Activated naive CD4-positive, alpha-beta T cell treated with anti-CD3 and anti-CD28 coated beads, Interleukin-2, amount 50 U/mL, for 24 hours (primary cell): Measurements from ENCODE around the gene PTPRD.

Experiments
- H3K27ac Mint-ChIP-seq: one replicate; pipeline ENCODE4 v1.8.0; 2021; ENCODE audit warnings: mild to moderate bottlenecking, mixed read lengths
- H3K27me3 Mint-ChIP-seq: one replicate; pipeline ENCODE4 v1.8.0; 2021; ENCODE audit warnings: mixed read lengths
- H3K36me3 Mint-ChIP-seq: one replicate; pipeline ENCODE4 v1.8.0; 2021; ENCODE audit warnings: mixed read lengths
- H3K4me1 Mint-ChIP-seq: one replicate; pipeline ENCODE4 v1.8.0; 2021; ENCODE audit warnings: mixed read lengths
- H3K4me3 Mint-ChIP-seq: one replicate; pipeline ENCODE4 v1.8.0; 2021; ENCODE audit warnings: mild to moderate bottlenecking, mixed read lengths
- H3K9me3 Mint-ChIP-seq: one replicate; pipeline ENCODE4 v1.8.0; 2021; ENCODE audit warnings: mixed read lengths

PTPRD gene

GRCh38 chr9:8826281-8826680 is 1786.5 kb downstream of the PTPRD start:
- no peaks in the 10 kb centered on the region for H3K4me1 Mint-ChIP-seq
- no peaks in the 10 kb centered on the region for H3K36me3 Mint-ChIP-seq
- no peaks in the 10 kb centered on the region for H3K9me3 Mint-ChIP-seq
- no peak overlapping the region for H3K4me3 Mint-ChIP-seq
- peaks cover 2% of the 10 kb centered on the region for H3K27me3 Mint-ChIP-seq
- H3K27ac Mint-ChIP-seq: no peak overlapping the region

DNA sequence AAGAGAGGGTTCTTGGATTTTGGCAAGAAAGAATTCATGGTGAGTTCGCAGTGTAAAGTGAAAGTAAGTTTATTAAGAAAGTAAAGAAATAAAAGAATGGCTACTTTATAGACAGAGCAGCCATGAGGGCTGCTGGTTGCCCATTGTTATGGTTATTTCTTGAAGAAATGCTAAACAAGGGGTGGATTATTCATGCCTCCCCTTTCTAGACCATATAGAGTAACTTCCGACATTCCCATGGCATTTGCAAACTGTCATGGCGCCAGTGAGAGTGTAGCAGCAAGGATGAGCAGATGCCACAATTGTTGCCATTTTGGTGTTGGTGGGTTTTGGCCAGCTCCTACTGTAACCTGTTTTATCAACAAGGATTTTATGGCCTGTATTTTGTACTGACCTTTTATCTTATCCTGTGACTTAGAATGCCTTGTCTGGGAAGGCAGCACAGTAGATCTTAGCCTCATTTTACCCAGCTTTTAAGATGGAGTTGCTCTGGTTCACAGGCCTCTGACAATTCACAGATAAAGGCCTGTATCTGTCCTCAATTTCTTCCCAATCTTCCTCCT is 1787.1 kb downstream of the PTPRD start:
- Mint-ChIP-seq H3K4me1 (no peaks in the 10 kb centered on the region), H3K9me3 (no peaks in the 10 kb centered on the region), H3K27ac (no peak overlapping the region), H3K27me3 (no peaks in the 10 kb centered on the region), H3K36me3 (no peaks in the 10 kb centered on the region), H3K4me3 (no peak overlapping the region)

GRCh38 chr9:8823131-8823895 is 1789.5 kb downstream of the PTPRD start:
- Mint-ChIP-seq H3K36me3 (no peaks in the 10 kb centered on the region), H3K9me3 (no peaks in the 10 kb centered on the region), H3K4me1 (no peaks in the 10 kb centered on the region), H3K27ac (no peak overlapping the region), H3K27me3 (no peaks in the 10 kb centered on the region), H3K4me3 (no peak overlapping the region)

GRCh38 chr9:8822667-8823025 is 1790.2 kb downstream of the PTPRD start:
- no peaks in the 10 kb centered on the region for H3K9me3 Mint-ChIP-seq
- no peaks in the 10 kb centered on the region for H3K36me3 Mint-ChIP-seq
- no peaks in the 10 kb centered on the region for H3K4me1 Mint-ChIP-seq
- no peak overlapping the region for H3K4me3 Mint-ChIP-seq
- H3K27ac Mint-ChIP-seq: no peak overlapping the region
- no peaks in the 10 kb centered on the region for H3K27me3 Mint-ChIP-seq

DNA sequence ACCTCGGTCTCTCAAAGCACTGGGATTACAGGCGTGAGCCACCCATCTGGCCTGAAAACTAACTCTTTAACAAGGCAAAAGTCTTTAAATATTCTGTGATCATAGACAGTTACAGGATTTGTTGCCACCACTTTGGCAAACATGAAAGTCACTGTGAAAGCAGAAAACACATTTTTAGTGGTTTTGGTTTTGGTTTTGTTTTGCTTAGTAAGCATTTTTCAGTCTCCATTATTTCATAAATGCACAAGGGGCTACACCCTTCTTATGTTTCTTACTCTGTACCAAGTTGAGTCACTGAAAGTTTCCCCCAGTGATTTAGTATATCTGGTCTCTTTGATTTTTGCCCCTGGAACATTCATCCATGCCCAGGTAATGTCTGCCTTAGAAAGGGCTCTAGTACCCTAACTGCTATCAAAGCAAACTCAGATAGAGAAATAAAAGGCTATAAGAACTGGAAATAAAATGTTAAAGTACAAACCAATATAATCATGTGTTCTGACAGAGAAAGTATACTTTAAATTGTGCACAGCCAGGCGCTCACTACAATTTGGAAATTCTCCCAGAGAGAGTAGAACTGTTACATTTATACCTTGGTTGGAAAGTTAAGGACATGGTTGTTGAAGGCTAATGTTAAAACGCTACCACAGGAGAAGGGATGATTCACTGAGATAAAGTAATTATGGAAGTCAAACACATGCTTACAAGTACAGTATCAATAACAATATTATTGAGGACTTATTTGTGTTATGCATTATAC is 1790.7 kb downstream of the PTPRD start:
- Mint-ChIP-seq H3K4me3 (no peak overlapping the region), H3K27ac (no peak overlapping the region), H3K36me3 (no peaks in the 10 kb centered on the region), H3K27me3 (no peaks in the 10 kb centered on the region), H3K9me3 (no peaks in the 10 kb centered on the region), H3K4me1 (no peaks in the 10 kb centered on the region)

DNA sequence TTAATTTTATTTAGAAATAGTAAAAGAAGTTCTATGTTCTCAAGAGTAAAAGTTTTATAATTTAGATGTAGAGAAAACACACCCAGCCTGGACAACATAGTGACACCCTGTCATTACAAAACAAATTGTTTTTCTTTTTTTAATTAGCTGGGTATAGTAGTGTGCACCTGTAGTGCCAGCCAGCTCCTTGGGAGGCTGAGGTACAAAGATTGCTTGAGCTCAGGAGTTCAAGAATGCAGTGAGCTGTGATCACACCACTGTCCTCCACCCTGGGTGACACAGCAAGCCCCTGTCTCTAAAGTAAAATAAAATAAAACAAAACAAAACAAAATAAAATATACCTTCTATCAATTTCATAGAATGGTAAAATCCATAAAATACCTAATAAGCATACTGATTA is 1795.5 kb downstream of the PTPRD start:
- no peak overlapping the region for H3K4me3 Mint-ChIP-seq
- no peaks in the 10 kb centered on the region for H3K36me3 Mint-ChIP-seq
- no peaks in the 10 kb centered on the region for H3K9me3 Mint-ChIP-seq
- no peaks in the 10 kb centered on the region for H3K27me3 Mint-ChIP-seq
- no peak overlapping the region for H3K27ac Mint-ChIP-seq
- no peaks in the 10 kb centered on the region for H3K4me1 Mint-ChIP-seq

GRCh38 chr9:8816361-8816760 is 1796.4 kb downstream of the PTPRD start:
- Mint-ChIP-seq H3K4me3 (no peak overlapping the region), H3K9me3 (no peaks in the 10 kb centered on the region), H3K4me1 (no peaks in the 10 kb centered on the region), H3K36me3 (no peaks in the 10 kb centered on the region), H3K27ac (no peak overlapping the region), H3K27me3 (no peaks in the 10 kb centered on the region)

- no peaks in the 10 kb centered on the region for H3K9me3 Mint-ChIP-seq
- H3K27ac Mint-ChIP-seq: no peak overlapping the region
- no peaks in the 10 kb centered on the region for H3K27me3 Mint-ChIP-seq
- H3K4me3 Mint-ChIP-seq: no peak overlapping the region
- H3K4me1 Mint-ChIP-seq: no peaks in the 10 kb centered on the region
- no peaks in the 10 kb centered on the region for H3K36me3 Mint-ChIP-seq
These were observed 1796.9 kb downstream of the PTPRD start for GRCh38 chr9:8815931-8816330.

DNA sequence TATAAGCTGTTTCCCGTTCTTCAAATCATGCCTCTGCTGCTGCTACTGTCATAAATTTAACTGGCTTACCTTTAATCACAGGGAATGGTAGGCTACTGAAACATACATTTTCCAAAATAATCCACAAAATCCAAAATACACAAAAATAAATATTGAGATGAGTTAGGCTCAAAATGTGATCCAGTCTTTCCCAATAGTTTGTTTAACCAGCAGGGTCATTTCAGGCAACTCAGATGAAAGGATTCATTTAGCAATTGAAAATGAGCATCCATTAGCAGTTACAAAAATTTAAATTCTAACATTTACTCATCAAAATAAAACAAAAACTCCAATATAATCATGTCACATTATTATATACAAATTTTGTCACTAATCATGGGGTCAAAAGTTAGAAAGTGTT is 1797.6 kb downstream of the PTPRD start:
- Mint-ChIP-seq H3K27me3 (no peaks in the 10 kb centered on the region), H3K9me3 (no peaks in the 10 kb centered on the region), H3K4me1 (no peaks in the 10 kb centered on the region), H3K4me3 (no peak overlapping the region), H3K36me3 (no peaks in the 10 kb centered on the region), H3K27ac (no peak overlapping the region)

GRCh38 chr9:8812888-8813287 is 1799.9 kb downstream of the PTPRD start:
- H3K9me3 Mint-ChIP-seq: no peaks in the 10 kb centered on the region
- H3K4me1 Mint-ChIP-seq: no peaks in the 10 kb centered on the region
- no peak overlapping the region for H3K4me3 Mint-ChIP-seq
- H3K27me3 Mint-ChIP-seq: no peaks in the 10 kb centered on the region
- H3K36me3 Mint-ChIP-seq: no peaks in the 10 kb centered on the region
- no peak overlapping the region for H3K27ac Mint-ChIP-seq

DNA sequence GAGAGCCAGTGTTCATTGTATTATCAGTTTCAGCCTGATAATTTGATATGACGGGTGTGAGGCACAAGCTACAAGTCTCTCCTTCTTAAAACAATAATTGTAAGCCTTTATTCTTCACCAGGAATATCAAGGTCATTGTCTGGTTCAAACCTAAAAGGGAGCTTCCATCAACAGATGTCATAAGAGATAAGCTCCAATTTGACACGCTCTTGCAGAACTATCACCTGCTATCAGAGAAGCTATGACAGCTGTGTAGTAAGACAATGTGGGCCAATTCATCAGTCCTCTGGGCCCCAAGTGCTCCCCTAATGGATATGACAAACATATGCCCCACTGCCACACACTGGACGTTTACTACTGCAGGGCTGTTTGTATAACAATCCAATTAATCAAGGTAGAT is 1803.1 kb downstream of the PTPRD start:
- no peak overlapping the region for H3K27ac Mint-ChIP-seq
- H3K4me1 Mint-ChIP-seq: no peaks in the 10 kb centered on the region
- H3K4me3 Mint-ChIP-seq: no peak overlapping the region
- H3K27me3 Mint-ChIP-seq: no peaks in the 10 kb centered on the region
- H3K36me3 Mint-ChIP-seq: no peaks in the 10 kb centered on the region
- H3K9me3 Mint-ChIP-seq: no peaks in the 10 kb centered on the region

DNA sequence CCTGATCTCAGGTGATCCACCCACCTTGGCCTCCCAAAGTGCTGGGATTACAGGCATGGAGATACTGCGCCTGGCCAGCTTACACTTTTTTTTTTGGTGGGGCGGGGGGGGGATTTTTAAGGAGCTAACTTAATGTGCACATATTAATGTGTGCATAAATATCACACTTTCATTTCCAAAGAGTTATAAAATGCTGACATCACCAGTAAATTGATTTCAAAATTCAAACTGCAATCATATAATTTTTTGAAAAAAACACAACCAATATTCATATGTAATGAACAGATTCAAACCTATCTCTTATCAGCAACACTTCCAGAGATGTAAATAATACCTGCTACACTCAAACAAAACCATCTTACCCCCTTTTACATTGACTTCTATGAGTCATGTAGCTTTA is 1806.7 kb downstream of the PTPRD start:
- Mint-ChIP-seq H3K27ac (no peak overlapping the region), H3K36me3 (no peaks in the 10 kb centered on the region), H3K27me3 (no peaks in the 10 kb centered on the region), H3K9me3 (no peaks in the 10 kb centered on the region), H3K4me1 (no peaks in the 10 kb centered on the region), H3K4me3 (no peak overlapping the region)

DNA sequence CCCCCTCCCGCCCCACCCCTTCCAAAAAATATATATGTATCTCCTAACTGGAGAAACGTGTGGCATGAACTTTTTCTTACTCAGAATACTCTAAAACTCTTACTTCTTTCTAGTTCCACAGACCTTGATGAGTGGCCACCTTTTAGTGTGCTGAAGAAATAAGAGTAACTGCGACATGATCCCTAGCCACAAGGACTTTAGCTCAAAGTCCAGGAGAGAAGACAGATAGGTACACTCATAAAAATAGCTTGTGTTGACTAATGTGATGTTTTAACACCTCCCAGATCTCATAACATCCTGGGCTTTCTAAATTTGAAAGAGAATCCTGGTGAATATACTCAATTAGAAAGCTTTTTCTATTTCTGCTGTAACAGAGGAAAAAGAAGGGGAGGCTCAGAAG is 1808.2 kb downstream of the PTPRD start:
- no peak overlapping the region for H3K27ac Mint-ChIP-seq
- no peaks in the 10 kb centered on the region for H3K27me3 Mint-ChIP-seq
- H3K36me3 Mint-ChIP-seq: no peaks in the 10 kb centered on the region
- H3K4me3 Mint-ChIP-seq: no peak overlapping the region
- no peaks in the 10 kb centered on the region for H3K4me1 Mint-ChIP-seq
- H3K9me3 Mint-ChIP-seq: no peaks in the 10 kb centered on the region

DNA sequence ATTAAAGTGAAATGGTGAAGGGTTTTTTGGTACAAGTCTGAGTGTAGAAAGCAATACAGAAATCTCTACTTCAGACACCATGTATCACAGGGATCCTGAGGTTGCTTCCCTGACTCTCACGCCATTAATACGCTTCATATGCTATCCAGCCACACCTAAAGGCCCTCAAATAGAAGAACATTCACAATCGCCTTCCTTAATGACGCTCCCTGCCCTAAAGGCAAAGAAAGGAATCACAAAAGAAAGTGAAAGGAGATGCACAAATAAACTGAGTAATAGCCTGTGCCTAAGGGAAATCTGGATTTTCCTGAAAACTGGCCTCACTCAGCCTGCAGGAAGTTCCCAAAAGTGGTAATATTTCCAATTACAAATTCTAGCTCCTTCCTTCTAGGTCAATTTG is 1810.6 kb downstream of the PTPRD start:
- no peak overlapping the region for H3K4me3 Mint-ChIP-seq
- no peak overlapping the region for H3K27ac Mint-ChIP-seq
- H3K9me3 Mint-ChIP-seq: no peaks in the 10 kb centered on the region
- H3K36me3 Mint-ChIP-seq: no peaks in the 10 kb centered on the region
- no peaks in the 10 kb centered on the region for H3K4me1 Mint-ChIP-seq
- H3K27me3 Mint-ChIP-seq: no peaks in the 10 kb centered on the region

GRCh38 chr9:8800196-8800595 is 1812.6 kb downstream of the PTPRD start:
- Mint-ChIP-seq H3K36me3 (no peaks in the 10 kb centered on the region), H3K4me1 (no peaks in the 10 kb centered on the region), H3K9me3 (no peaks in the 10 kb centered on the region), H3K27ac (no peak overlapping the region), H3K4me3 (no peak overlapping the region), H3K27me3 (no peaks in the 10 kb centered on the region)

DNA sequence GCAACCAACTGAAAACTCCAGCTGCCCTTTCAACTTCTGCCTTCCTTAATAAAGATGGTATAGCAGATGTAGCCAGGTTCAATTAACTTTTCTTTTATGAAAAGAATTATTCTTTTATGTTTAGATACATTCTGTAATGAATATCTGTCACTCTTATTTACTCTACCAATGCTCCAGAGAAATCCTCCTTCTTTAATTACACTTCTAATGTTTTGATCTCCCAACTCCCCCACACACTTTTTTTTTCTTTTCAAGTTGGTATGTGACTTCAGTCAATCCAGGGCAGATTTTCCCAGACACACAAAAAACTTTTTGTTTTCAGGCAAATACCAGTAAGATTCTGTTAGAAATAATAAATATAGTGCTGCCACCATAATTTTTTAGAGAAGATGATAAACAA is 1813.2 kb downstream of the PTPRD start:
- no peaks in the 10 kb centered on the region for H3K27me3 Mint-ChIP-seq
- no peak overlapping the region for H3K4me3 Mint-ChIP-seq
- H3K36me3 Mint-ChIP-seq: no peaks in the 10 kb centered on the region
- no peaks in the 10 kb centered on the region for H3K9me3 Mint-ChIP-seq
- no peak overlapping the region for H3K27ac Mint-ChIP-seq
- H3K4me1 Mint-ChIP-seq: no peaks in the 10 kb centered on the region
